A549 (cell line): ENCODE results near the gene PRR13. TPM values are rescaled to one million over a fixed set of nuclear protein-coding genes. Genes with fewer than 3 reads are reported as not detected.

Experiments used
- ATAC-seq, 2 experiments: fragments of 200-7000 bp in 1 of 2; fragments of >200 bp in 1 of 2; cut with Nextera tagmentation in 1 of 2; cut with Tn5 transposase in 1 of 2; 3 replicates each; pipeline versions ENCODE4 v1.8.0 to v1.9.1; 2018 to 2020; ENCODE audit warnings: mild to moderate bottlenecking in 1 of 2, moderate library complexity in 1 of 2
- CTCF ChIA-PET: fragments of 300-600 bp; sonication (Branson Sonifier 250); formaldehyde crosslinking; extraction: SDS; loops from one replicate; lab custom pipeline; 2021; ENCODE audit warnings: antibody characterized with exemption, inconsistent platforms; lab: Yijun Ruan, JAX
- POLR2A ChIA-PET: fragments of 350-600 bp; formaldehyde crosslinking; extraction: SDS; loops from one replicate; lab custom pipeline; 2021; ENCODE audit warnings: antibody characterized with exemption, inconsistent platforms; lab: Yijun Ruan, JAX
- DNase-seq, 2 experiments: peaks; one replicate each; pipeline versions ENCODE4 v3.0.0 to v3.0.0-alpha.2; 2011 to 2016; ENCODE audit warnings: low read depth in 1 of 2, low spot score in 1 of 2
- FAIRE-seq: peaks from 2 replicates; lab custom pipeline; 2011; peaks lifted over from hg19 to GRCh38; lab: Jason Lieb, UNC
- H3K27ac ChIP-seq, 2 experiments: fragments of >200 bp; sonication (Bioruptor Twin); formaldehyde crosslinking; 3 replicates each; pipeline ENCODE4 v1.5.1; 2016 to 2017
- H3K4me1 ChIP-seq: fragments of >200 bp; sonication (Bioruptor Twin); formaldehyde crosslinking; 3 replicates; pipeline ENCODE4 v1.6.1; 2016
- H3K4me2 ChIP-seq: fragments of >200 bp; sonication (Bioruptor Twin); formaldehyde crosslinking; 3 replicates; pipeline ENCODE4 v1.6.1; 2016
- H3K4me3 ChIP-seq: fragments of >200 bp; sonication (Bioruptor Twin); formaldehyde crosslinking; 3 replicates; pipeline ENCODE4 v1.5.1; 2016
- H3K9me3 ChIP-seq: fragments of >200 bp; sonication (Bioruptor Twin); formaldehyde crosslinking; 3 replicates; pipeline ENCODE4 v1.6.1; 2016
- CBX8 ChIP-seq: fragments of 200-600 bp; sonication (generic); IDR thresholded peaks from 2 replicates; pipeline ENCODE4 v1.6.1; 2016
- EHF ChIP-seq: fragments of 250-450 bp; sonication (Bioruptor Pico); IDR thresholded peaks from 2 replicates; pipeline ENCODE4 v1.5.0; 2020; ENCODE audit warnings: mild to moderate bottlenecking
- FOSB ChIP-seq: fragments of 250-450 bp; sonication (Bioruptor Pico); IDR thresholded peaks from 2 replicates; pipeline ENCODE4 v1.5.0; 2020; ENCODE audit warnings: mild to moderate bottlenecking, moderate library complexity
- GATA3 ChIP-seq: IDR thresholded peaks from 2 replicates; pipeline ENCODE4 v1.6.1; 2012; ENCODE audit warnings: borderline replicate concordance
- HDAC2 ChIP-seq: fragments of 200-600 bp; sonication (generic); IDR thresholded peaks from 2 replicates; pipeline ENCODE4 v1.6.1; 2016
- HOXA7 ChIP-seq: fragments of 250-450 bp; sonication (Bioruptor Pico); IDR thresholded peaks from 2 replicates; pipeline ENCODE4 v1.5.0; 2020; ENCODE audit warnings: mild to moderate bottlenecking, moderate library complexity
- HOXB5 ChIP-seq: fragments of 250-450 bp; sonication (Bioruptor Pico); IDR thresholded peaks from 2 replicates; pipeline ENCODE4 v1.5.0; 2020; ENCODE audit warnings: mild to moderate bottlenecking, moderate library complexity
- JUN ChIP-seq, 2 experiments: fragments of >200 bp; sonication (Bioruptor Twin); formaldehyde crosslinking; IDR thresholded peaks; 2 replicates in 1 of 2; 3 replicates in 1 of 2; pipeline ENCODE4 v1.6.1; 2016 to 2017
- JUNB ChIP-seq: fragments of >200 bp; sonication (Bioruptor Twin); formaldehyde crosslinking; IDR thresholded peaks from 2 replicates; pipeline ENCODE4 v1.6.1; 2016
- MYC ChIP-seq: IDR thresholded peaks from 2 replicates; pipeline ENCODE4 v1.6.1; 2012; ENCODE audit warnings: mild to moderate bottlenecking, inconsistent platforms, low read length, improper control_type of control experiment, borderline replicate concordance
- NR3C1 ChIP-seq: fragments of >200 bp; sonication (Bioruptor Twin); formaldehyde crosslinking; IDR thresholded peaks from 3 replicates; pipeline ENCODE4 v1.6.1; 2017
- PBX3 ChIP-seq: IDR thresholded peaks from 2 replicates; pipeline ENCODE4 v1.6.1; 2012
- POLR2AphosphoS2 ChIP-seq: conservative IDR thresholded peaks from 2 replicates; pipeline ENCODE4 v1.6.1; 2012; ENCODE audit warnings: low read length, improper control_type of control experiment, inconsistent platforms
- REST ChIP-seq: fragments of 200-600 bp; sonication (generic); IDR thresholded peaks from 2 replicates; pipeline ENCODE4 v1.6.1; 2016; ENCODE audit warnings: antibody characterized with exemption, mild to moderate bottlenecking, moderate library complexity
- TFCP2L1 ChIP-seq: fragments of 250-450 bp; sonication (Bioruptor Pico); IDR thresholded peaks from 2 replicates; pipeline ENCODE4 v1.5.0; 2021; ENCODE audit warnings: mild to moderate bottlenecking
- whole genome bisulfite sequencing: methylation state at CpG from one replicate; pipeline ENCODE4 v1.1.6; 2017; ENCODE audit errors: missing lambda C conversion rate; 5-methylcytosine and 5-hydroxymethylcytosine counted together
- polyA plus RNA-seq, 4 experiments: library from polyadenylated mRNA; depleted of rRNA in 3 of 4; stranded (reverse); fragments of >200 nt; fragmentation: RNase III in 1 of 4; extraction: RNeasy Plus Mini Kit Qiagen cat#74134 plus additional on column Dnase treatment in 1 of 4; gene quantifications; 2 replicates in 3 of 4; 3 replicates in 1 of 4; pipeline ENCODE4 v1.2.3, GENCODE V29; 2011 to 2017
- TF ChIP-seq, protein P1 (sequence below): fragments of 150-350 bp; IDR thresholded peaks from 2 replicates; pipeline ENCODE4 v1.6.1; 2014; ENCODE audit warnings: low read depth, mild to moderate bottlenecking, low read length
- TF ChIP-seq, protein P2 (sequence below): fragments of 250-450 bp; sonication (Bioruptor Pico); IDR thresholded peaks from 2 replicates; pipeline ENCODE4 v1.5.0; 2021; ENCODE audit warnings: mild to moderate bottlenecking, moderate library complexity, borderline replicate concordance

PRR13 gene
- polyA plus RNA-seq, 2 of the 4 experiments (the other 2 are of a cell fraction) = 203 to 221 TPM

- FAIRE-seq (no peak), DNase-seq (no peak), ATAC-seq (peak; percentile 0 to 1; a peak in 3 of 6 replicates)
- Histone ChIP-seq H3K27ac (no peak overlapping the region), H3K4me3 (no peak overlapping the region), H3K4me1 (peaks cover 32% of the 10 kb centered on the region), H3K9me3 (no peaks in the 10 kb centered on the region), H3K4me2 (no peak overlapping the region)
- TF ChIP-seq TFCP2L1 (CRISPR knock-in tag) (0 out of 2 replicates have a peak, but pooled peaks have one; percentile 7), REST (0 out of 2 replicates have a peak, but pooled peaks have one; percentile 17), JUN (IDR thresholded peaks at IDR 0.05) (no peak), POLR2AphosphoS2 (peak; percentile 27)
- 94% methylated on average over 17 of the region's 18 CpGs for WGBS
- ChIA-PET POLR2A (interaction anchor here (1.1 to 6.9 kb wide), 7 partner anchors 8 to 158 kb away, joined by 3 to 34 read pairs (median 5); partner anchors contain the start of genes MAP3K12 and TARBP2), CTCF (interaction anchor here (0.7 to 3.4 kb wide), 9 partner anchors 10 to 162 kb away, joined by 3 to 24 read pairs (median 6); partner anchors contain the start of genes AAAS and NPFF)
Observed at GRCh38 chr12:53482626-53483168, 41.2 kb downstream of the PRR13 start.

DNA sequence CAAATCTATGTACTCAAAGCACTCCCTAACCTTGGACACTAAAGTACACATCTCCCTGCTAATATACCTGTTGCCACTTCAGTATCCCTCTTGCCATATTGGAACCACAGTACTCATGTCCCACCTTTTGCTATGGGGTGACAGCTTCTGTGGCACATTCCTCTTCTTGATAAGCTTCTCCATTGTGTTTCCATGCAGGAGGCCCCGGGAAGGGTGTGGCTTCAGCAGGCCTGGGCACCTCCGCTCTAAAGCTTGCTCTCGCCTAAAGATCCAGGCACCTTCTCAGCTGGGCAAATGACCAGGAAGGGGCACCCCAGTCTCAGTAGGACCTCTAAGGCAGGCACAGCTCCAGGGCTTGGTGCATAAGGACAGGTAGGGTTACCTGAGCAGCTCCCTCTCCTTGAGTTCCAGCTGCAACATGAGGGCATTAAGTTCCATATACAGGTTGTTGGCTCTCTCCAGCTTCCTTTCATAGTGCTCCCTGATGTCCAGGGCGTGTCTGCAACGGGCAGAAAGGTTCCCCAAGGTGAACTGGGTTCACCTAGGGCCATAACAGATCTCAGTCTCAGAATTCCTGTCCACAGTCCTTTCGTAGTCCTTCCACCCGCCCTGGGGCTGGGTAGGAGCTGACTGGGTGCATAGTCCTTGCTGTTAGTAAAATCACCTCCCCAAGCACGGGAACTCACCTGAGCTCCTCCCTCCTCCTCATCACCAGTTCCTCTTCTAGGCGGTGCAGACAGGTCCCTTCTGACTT is 41.9 kb downstream of the PRR13 start:
- TF ChIP-seq HOXA7 (CRISPR knock-in tag) (no peak), JUN (IDR thresholded peaks at IDR 0.05) (peak in 1 of 2 experiments; percentile 16; a peak in 3 of 5 replicates), POLR2AphosphoS2 (peak; percentile 94), PBX3 (peak; percentile 26; the same call in 1 of the 2 replicates), HDAC2 (no peak), NR3C1 (no peak), HOXB5 (CRISPR knock-in tag) (peak; percentile 41; the same call in 1 of the 2 replicates)
- Histone ChIP-seq H3K4me1 (peaks cover 24% of the 10 kb centered on the region), H3K9me3 (no peaks in the 10 kb centered on the region), H3K4me3 (no peak overlapping the region), H3K4me2 (no peak overlapping the region), H3K27ac (no peak overlapping the region)
- ChIA-PET POLR2A (interaction anchor here (1.1 to 6.9 kb wide), 7 partner anchors 8 to 159 kb away, joined by 3 to 34 read pairs (median 5); partner anchors contain the start of genes MAP3K12 and TARBP2), CTCF (interaction anchor here (1.1 to 3.4 kb wide), 5 partner anchors 11 to 157 kb away, joined by 4 to 24 read pairs (median 11); partner anchors contain the start of gene NPFF)
- 77% methylated on average over 9 of the region's 9 CpGs for WGBS
- peak; percentile 0 to 2; a peak in 3 of 6 replicates for ATAC-seq
- DNase-seq = no peak
- no peak for FAIRE-seq

DNA sequence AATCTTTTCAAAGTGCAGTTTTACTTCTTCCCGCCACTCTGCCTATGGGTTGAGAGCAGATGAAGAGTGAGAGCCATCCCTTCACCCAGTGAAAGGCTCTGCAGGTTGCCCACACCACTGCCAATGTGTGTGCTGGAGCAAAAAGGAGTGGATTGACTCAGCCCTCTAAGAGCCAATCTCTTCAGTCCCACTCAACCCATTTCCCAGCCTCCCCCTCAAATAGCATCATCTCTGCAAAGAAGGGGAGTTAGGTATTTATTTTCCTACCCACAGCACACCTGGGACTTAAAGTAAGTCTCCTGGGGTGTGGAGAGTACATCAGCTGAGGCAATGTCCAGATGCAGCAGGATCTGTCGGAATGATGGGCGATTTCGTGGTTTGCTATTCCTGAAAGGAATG is 42.4 kb downstream of the PRR13 start:
- Histone ChIP-seq H3K4me1 (peaks cover 24% of the 10 kb centered on the region), H3K9me3 (no peaks in the 10 kb centered on the region), H3K4me2 (no peak overlapping the region), H3K27ac (no peak overlapping the region), H3K4me3 (no peak overlapping the region)
- 92% methylated on average over 4 of the region's 4 CpGs for WGBS
- POLR2A ChIA-PET = interaction anchor here (1.3 to 6.9 kb wide), 4 partner anchors 9 to 139 kb away, joined by 3 to 34 read pairs (median 17); partner anchors contain the start of genes MAP3K12 and TARBP2
- FAIRE-seq (no peak), DNase-seq (no peak), ATAC-seq (peak; percentile 4 to 6; a peak in 3 of 6 replicates)
- CTCF ChIA-PET = interaction anchor here (1.1 to 3.4 kb wide), 5 partner anchors 10 to 157 kb away, joined by 4 to 24 read pairs (median 11); partner anchors contain the start of gene NPFF
- TF ChIP-seq MYC = no peak
- TF ChIP-seq CBX8 = no peak
- no peak for TF ChIP-seq JUNB
- no peak for TF ChIP-seq EHF (CRISPR knock-in tag)
- no peak for TF ChIP-seq GATA3
- peak; percentile 18; the same call in 1 of the 2 replicates for TF ChIP-seq FOSB (CRISPR knock-in tag)
- TF ChIP-seq, protein P1, sequence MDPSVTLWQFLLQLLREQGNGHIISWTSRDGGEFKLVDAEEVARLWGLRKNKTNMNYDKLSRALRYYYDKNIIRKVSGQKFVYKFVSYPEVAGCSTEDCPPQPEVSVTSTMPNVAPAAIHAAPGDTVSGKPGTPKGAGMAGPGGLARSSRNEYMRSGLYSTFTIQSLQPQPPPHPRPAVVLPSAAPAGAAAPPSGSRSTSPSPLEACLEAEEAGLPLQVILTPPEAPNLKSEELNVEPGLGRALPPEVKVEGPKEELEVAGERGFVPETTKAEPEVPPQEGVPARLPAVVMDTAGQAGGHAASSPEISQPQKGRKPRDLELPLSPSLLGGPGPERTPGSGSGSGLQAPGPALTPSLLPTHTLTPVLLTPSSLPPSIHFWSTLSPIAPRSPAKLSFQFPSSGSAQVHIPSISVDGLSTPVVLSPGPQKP = no peak
- TF ChIP-seq, protein P2, sequence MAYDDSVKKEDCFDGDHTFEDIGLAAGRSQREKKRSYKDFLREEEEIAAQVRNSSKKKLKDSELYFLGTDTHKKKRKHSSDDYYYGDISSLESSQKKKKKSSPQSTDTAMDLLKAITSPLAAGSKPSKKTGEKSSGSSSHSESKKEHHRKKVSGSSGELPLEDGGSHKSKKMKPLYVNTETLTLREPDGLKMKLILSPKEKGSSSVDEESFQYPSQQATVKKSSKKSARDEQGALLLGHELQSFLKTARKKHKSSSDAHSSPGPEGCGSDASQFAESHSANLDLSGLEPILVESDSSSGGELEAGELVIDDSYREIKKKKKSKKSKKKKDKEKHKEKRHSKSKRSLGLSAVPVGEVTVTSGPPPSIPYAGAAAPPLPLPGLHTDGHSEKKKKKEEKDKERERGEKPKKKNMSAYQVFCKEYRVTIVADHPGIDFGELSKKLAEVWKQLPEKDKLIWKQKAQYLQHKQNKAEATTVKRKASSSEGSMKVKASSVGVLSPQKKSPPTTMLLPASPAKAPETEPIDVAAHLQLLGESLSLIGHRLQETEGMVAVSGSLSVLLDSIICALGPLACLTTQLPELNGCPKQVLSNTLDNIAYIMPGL (CRISPR knock-in tag) = no peak
